NCI-H2227 (cell line): Measurements from ENCODE around the gene HECW1.
"Not testable (repeated sequence)": the region's sequence is repeated elsewhere in the genome, so short reads cannot be mapped to it uniquely, and the experiment has no call there.

Experiments
- DNase-seq: peaks from one replicate; lab custom pipeline; 2025; ENCODE audit not compliant: unreplicated experiment; lab: John Stamatoyannopoulos, UW

HECW1 gene

DNA sequence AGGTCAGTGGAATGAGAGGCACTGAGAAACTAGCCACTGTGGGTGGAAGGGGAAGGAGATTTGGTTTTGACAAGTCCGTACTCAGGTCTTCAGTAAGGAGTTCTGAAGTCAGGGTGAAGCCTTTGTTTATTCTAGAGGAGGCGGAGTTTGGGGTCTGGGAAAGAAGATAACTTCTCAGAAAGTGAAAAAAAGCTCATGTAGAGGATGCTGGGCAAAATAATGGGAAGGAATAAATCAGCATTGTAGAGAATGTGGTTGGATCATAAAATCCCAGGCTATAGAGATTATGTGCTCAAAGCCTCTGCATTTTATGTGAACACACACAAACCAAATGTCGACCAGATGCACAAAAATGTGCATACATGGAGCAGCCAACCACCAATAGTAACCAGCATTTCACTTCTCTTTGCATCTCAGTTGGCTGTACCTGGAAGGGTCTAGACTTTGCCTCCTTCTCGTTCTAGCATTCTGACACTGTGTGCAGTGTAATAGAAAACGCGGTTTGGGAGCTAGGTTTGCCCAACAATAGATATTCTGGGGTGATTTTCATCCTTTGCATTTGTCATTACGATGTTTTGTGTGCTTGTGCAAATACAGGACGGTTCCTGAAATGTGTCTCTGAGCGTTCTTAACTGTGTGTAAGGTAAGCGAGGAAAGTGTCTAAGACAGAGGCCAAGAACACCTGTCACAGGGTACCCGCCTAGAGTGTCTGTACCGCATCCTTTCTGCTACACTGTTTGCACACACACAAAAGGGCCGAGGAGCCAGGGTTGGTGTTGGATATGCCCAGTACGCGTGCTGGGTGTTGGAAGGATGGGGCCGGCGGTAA is 603 bp upstream of the HECW1 start:
- no peak for DNase-seq

DNA sequence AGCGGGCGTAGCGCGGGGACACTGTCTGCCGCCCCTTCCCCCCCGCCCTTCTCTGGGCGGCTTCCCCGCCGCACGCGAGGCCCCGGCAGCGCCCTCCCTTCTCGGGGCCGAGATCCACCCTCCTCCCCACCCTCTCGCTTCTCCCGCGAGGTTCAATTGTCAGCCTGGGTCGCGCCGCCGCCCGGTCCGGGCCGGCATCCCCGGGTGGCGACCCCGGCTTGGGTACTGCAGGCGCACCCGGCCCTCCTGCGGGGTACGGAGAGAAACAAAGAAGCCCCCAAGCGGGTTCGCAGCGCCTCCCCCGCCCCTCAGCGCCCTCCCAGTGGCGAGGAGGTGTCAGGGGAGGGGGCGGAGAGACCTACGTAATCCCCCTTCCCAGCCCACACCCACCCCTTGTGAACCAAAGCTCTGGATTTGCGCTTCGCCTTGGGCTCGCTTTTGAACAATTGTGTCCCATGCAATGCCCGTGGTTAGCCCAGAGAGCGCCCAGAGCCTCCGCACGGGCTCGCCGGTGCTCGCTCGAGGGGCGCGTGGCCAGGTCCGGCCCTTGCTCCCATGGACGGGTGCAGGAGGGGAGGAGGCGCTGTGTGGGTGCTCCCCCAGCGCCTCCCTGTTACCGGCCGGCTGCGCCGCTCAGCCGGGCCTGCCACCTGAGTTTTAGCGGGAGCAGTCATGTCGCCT is 634 bp downstream of the HECW1 start:
- DNase-seq = peak; percentile 48

DNA sequence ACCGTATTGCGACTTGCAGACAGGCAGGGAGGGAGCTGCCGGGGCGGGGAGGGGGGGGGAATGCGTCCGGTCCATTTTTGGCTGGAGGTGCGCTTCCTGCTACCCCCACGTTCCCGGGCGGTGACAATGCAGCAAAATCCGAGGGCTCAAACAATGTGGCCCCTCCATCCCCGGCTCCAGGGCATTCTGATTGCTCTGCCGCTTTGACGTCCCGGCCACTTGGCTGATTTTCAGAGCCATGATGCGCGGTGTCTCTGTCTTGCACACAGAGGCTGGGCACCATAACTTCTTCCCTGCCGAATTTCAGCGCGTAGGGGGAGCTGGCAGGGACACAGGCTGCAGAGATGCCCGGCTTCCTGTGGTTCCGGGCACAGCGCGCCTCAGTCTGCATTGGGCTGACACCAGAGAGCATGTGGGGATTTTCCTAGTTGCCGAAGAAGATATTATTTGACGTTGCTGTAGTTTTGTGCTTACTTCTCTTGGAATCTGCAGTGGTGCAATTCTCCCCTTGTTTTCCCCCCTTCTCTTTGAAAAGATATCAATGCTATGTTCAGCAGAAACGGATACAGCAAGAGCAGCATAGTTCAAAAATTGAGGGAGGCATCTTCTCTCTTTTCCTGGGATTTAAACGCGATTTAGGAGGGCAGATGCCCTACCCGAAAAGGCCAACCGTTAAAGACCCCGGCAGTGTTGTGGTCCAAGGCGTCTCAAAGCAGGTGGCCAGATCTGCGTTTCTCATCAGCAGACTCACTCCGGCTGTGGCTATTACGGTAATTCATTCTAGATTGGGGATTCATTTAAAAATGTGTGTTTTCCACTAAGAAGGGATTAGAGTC is 1.4 kb downstream of the HECW1 start:
- peak; percentile 17 for DNase-seq

- no peak for DNase-seq
Measured at GRCh38 chr7:43114458-43114780, 2.0 kb downstream of the HECW1 start.

- no peak for DNase-seq
Measured at GRCh38 chr7:43116451-43116850, 4.0 kb downstream of the HECW1 start.

DNA sequence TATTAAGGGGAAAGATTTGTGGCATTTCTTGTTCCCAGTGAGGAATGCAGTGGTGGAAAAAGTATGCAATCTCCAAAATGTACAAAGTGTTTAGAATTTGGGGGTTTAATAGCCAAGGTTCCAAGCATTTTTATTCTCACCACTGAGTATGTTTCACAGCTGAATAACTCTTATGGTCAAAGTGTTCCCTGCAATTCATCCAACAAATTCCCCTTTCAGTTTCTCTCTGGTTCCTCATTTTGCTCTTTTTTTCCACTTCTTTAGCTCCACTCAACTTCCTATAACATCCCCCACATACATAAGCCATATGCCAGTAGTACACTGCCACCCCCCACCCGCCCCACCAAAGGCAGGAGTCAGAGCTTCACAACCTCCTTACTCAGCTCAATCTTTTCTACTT is 4.6 kb downstream of the HECW1 start:
- DNase-seq = no peak

GRCh38 chr7:43117861-43118260 is 5.4 kb downstream of the HECW1 start:
- DNase-seq = no peak

- no peak for DNase-seq
Measured at GRCh38 chr7:43118313-43118712, 5.9 kb downstream of the HECW1 start.

DNA sequence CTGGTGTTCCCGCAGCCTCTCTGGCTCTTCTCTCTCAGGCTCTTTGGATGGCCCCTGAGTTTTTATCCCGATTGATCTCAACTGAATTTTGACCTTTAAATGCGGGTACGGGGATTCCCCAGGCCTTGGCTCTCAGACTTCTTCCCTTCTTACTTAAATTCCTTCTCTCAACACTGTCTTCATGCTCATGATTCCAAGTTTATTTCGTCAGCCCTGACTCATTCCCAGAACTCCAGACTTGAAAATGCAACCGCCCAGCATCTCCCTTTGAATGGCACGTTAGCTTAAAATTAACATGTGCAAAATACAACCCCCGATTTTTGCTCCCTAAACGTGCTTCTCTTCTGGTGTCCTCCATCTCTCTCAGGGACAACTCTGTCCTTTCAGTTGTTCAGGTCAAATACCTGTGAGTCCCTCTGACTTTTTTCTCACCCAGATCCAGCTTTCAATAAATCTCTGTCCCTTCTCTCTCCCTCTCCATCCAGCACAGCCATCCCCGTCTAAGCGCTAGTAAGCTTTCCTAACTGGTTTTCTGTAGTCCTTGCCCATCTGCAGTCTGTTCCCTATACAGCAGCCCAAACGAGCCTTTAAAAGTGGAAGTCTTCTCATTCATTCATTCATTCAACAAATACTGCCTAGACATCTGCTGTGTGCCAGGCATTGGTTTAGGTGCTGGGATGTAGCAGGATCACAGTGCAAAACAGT is 7.1 kb downstream of the HECW1 start:
- DNase-seq = no peak

GRCh38 chr7:43121973-43122372 is 9.5 kb downstream of the HECW1 start:
- no peak for DNase-seq

DNA sequence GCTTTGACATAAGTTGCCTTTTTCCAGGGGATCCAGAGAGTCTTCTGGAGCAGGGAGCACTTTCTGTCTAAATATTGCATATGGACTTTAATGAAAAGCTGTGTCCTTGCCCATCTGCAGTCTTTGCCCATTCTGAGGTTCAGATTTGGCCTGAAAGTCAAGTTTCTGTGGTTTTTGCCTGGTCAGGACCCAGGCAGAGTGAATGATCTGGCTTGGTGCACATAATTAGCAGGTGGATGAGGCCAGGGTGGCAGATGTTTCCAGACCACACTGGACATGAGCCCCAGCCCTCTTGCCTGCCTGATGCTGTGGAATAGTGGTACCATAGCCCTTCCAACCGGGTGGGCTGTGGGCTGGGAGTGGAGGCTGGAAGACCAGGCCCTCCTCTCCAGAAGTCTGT is 11.0 kb downstream of the HECW1 start:
- DNase-seq = no peak

DNA sequence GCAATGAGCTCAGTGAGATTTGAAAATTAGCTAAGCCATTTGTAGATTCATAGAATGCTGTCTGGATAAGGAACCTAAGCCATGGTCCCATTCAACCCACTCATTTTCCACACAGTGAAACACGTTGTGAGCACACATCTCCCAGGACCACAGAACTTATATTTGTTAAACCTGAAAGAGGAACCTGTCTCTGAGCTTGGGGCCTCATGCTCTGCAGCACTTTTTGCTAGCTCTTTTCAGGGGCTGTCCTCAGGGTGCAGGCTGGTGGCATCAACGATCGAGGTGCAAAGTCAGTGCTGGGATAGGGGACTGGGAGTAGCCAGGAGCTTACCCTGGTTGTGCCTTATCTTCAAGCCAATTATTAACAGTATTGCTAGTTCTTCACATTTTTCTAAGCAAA is 11.9 kb downstream of the HECW1 start:
- no peak for DNase-seq

GRCh38 chr7:43130347-43130746 is 17.9 kb downstream of the HECW1 start:
- DNase-seq = no peak

GRCh38 chr7:43135129-43135528 is 22.7 kb downstream of the HECW1 start:
- DNase-seq = no peak

- no peak for DNase-seq
Measured at GRCh38 chr7:43136064-43136463, 23.6 kb downstream of the HECW1 start.

DNA sequence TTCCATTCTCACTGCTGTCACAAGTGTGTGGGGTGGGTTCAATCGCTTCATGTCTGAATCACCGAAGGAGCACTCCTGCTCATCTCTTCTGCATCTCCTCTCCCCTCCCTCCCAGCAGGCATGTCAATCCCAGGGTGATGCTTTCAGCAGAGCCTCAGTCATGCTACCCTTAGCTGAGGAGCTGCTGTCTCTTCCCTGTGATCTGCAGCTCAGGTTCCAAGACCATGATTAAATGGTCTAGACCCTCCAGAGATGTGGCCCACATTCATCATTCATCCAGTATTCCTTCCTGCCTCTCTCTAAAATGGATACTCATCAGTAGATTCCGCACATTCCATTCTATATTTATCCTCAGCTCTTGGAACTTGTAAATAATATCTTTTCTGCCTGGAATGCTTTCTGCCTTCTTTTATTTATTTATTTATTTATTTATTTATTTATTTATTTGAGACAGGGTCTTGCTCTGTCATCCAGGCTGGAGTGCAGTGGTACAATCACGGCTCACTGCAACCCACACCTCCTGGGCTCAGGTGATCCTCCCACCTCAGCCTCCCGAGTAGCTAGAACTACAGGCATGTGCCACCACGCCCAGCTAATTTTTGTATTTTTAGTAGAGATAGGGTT is 24.8 kb downstream of the HECW1 start:
- DNase-seq = not testable (repeated sequence)

GRCh38 chr7:43137811-43138210 is 25.4 kb downstream of the HECW1 start:
- no peak for DNase-seq

DNA sequence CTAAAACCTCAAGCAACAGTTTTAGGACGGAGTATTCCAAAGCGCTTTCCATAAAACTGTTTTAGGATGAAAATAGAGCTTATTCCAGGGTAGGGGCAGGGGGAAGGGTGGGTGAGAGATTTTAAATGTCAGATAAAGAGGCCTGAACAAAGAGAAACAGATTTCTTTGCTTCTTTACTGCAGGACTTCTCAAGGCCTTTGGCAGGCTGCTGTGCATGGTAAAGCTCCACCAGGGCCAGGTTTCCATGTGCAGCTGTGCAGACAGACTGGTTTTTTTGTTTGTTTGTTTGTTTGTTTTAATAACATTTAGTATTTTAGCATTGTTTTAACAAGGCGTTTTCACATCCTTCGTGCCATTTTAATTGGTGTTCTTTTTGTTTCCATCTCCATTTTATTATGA is 26.3 kb downstream of the HECW1 start:
- DNase-seq = no peak

GRCh38 chr7:43139137-43139536 is 26.7 kb downstream of the HECW1 start:
- DNase-seq = no peak

DNA sequence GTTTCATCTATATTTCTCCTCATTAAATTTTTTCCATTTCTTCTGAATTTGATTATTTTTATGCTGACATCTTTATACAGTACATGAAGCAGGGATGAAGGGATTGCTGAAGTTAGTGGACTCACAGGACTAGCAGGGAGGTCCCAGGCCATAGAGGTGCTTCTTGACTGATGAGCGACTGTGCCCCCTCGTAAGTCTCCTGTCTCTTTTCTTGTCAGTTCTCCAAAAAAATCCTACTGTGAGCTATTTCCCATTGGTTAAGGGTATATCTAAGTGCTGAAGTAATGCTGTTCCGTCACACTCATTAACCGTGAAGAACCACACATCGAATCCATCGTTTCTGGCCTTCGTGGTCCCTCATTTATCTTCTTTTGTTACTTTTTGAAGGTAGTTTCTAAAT is 27.7 kb downstream of the HECW1 start:
- DNase-seq = no peak

DNA sequence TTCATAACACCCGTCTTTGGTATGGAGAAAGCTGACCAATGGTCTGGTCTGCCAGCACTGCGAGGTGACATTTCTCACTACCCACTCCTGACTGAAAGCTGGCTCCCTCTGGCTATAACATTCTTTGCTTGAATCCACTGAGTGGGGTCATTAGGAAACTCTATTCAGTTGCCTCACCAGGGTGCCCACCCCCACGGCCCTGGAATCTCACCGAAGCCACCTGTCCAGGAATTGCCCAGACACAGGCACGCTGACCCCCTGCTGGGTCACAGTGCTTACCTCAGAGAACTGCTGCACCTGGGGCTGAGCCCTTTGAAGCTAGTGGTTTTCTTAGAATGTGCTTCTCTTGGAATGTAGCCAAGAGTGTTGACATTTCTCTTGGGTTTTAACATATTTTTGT is 28.6 kb downstream of the HECW1 start:
- no peak for DNase-seq
